ENCODE results near the gene PDE9A.
"Not testable (repeated sequence)": the region's sequence is repeated elsewhere in the genome, so short reads cannot be mapped to it uniquely, and the experiment has no call there.

The PDE9A gene

GRCh38 chr21:42811960-42812359 lies 158.5 kb downstream of the PDE9A start:
- Mint-ChIP-seq H3K27ac (ENCODE audit: low read depth) (no peak overlapping the region), H3K36me3 (ENCODE audit: insufficient read depth) (no peaks in the 10 kb centered on the region), H3K4me1 (no peaks in the 10 kb centered on the region), H3K9me3 (no peaks in the 10 kb centered on the region), H3K4me3 (no peak overlapping the region), H3K27me3 (peaks cover 26% of the 10 kb centered on the region)
- DNase-seq (ENCODE audit: low spot score in 2 of 2): no peak
- ATAC-seq (replicated peaks; ENCODE audit: extremely low read depth, poor library complexity, severe bottlenecking): no peak

- DNase-seq (ENCODE audit: low spot score in 2 of 2); ATAC-seq (replicated peaks; ENCODE audit: extremely low read depth, poor library complexity, severe bottlenecking); H3K36me3 Mint-ChIP-seq (ENCODE audit: insufficient read depth); H3K9me3 Mint-ChIP-seq; H3K27ac Mint-ChIP-seq (ENCODE audit: low read depth); H3K4me1 Mint-ChIP-seq; H3K4me3 Mint-ChIP-seq: not testable (repeated sequence)
- peaks cover 32% of the 10 kb centered on the region for H3K27me3 Mint-ChIP-seq
These were observed 159.3 kb downstream of the PDE9A start for GRCh38 chr21:42812528-42813241.

- Mint-ChIP-seq H3K9me3 (no peaks in the 10 kb centered on the region), H3K27ac (ENCODE audit: low read depth) (no peak overlapping the region), H3K27me3 (peaks cover 28% of the 10 kb centered on the region), H3K36me3 (ENCODE audit: insufficient read depth) (no peaks in the 10 kb centered on the region), H3K4me3 (no peak overlapping the region), H3K4me1 (no peaks in the 10 kb centered on the region)
- DNase-seq (ENCODE audit: low spot score in 2 of 2): no peak
- ATAC-seq (replicated peaks; ENCODE audit: extremely low read depth, poor library complexity, severe bottlenecking): no peak
These were observed 161.8 kb downstream of the PDE9A start for GRCh38 chr21:42815217-42815616.

DNA sequence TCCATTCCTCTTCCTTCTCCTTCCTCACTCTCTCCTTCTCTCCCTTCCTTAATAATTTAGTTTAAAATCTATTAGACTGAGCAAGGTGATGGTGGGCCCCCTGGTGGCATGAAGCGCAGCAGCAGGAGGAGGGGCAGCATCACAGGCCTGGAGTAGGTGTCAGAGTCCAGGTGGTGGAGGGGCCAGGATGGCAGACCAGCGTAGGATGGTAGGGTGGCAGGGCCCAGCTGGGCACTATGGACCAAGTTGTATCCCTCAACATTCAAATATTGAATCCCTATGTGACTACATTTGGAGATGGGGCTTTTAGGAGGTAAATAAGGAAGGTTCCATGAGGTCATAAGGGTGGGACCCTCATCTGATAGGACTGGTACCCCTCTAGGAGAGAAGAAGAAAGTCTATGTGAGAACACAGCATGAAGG lies 164.9 kb downstream of the PDE9A start:
- H3K4me1 Mint-ChIP-seq: no peaks in the 10 kb centered on the region
- DNase-seq (ENCODE audit: low spot score in 2 of 2): peak; percentile 20 to 54
- H3K4me3 Mint-ChIP-seq: no peak overlapping the region
- ATAC-seq (replicated peaks; ENCODE audit: extremely low read depth, poor library complexity, severe bottlenecking): no peak
- H3K27ac Mint-ChIP-seq (ENCODE audit: low read depth): no peak overlapping the region
- no peaks in the 10 kb centered on the region for H3K36me3 Mint-ChIP-seq (ENCODE audit: insufficient read depth)
- H3K9me3 Mint-ChIP-seq: no peaks in the 10 kb centered on the region
- peaks cover 23% of the 10 kb centered on the region for H3K27me3 Mint-ChIP-seq

GRCh38 chr21:42819861-42820615 lies 166.6 kb downstream of the PDE9A start:
- no peak overlapping the region for H3K27ac Mint-ChIP-seq (ENCODE audit: low read depth)
- H3K27me3 Mint-ChIP-seq: peaks cover 23% of the 10 kb centered on the region
- no peaks in the 10 kb centered on the region for H3K9me3 Mint-ChIP-seq
- no peak overlapping the region for H3K4me3 Mint-ChIP-seq
- no peaks in the 10 kb centered on the region for H3K36me3 Mint-ChIP-seq (ENCODE audit: insufficient read depth)
- ATAC-seq (replicated peaks; ENCODE audit: extremely low read depth, poor library complexity, severe bottlenecking) (no peak), DNase-seq (ENCODE audit: low spot score in 2 of 2) (no peak)
- H3K4me1 Mint-ChIP-seq: no peaks in the 10 kb centered on the region

- no peaks in the 10 kb centered on the region for H3K4me1 Mint-ChIP-seq
- H3K4me3 Mint-ChIP-seq: no peak overlapping the region
- no peak overlapping the region for H3K27ac Mint-ChIP-seq (ENCODE audit: low read depth)
- H3K9me3 Mint-ChIP-seq: no peaks in the 10 kb centered on the region
- ATAC-seq (replicated peaks; ENCODE audit: extremely low read depth, poor library complexity, severe bottlenecking) (no peak), DNase-seq (ENCODE audit: low spot score in 2 of 2) (no peak)
- H3K36me3 Mint-ChIP-seq (ENCODE audit: insufficient read depth): no peaks in the 10 kb centered on the region
- peaks cover 23% of the 10 kb centered on the region for H3K27me3 Mint-ChIP-seq
These were observed 167.4 kb downstream of the PDE9A start for GRCh38 chr21:42820616-42821465.
